Panc1 (cell line): Measurements from ENCODE around the gene UCN3. TPM values are rescaled to one million over a fixed set of nuclear protein-coding genes. Genes with fewer than 3 reads are reported as not detected.

Experiments
- ATAC-seq: fragments of 200-7000 bp; cut with Tn5 transposase; 2 replicates; pipeline ENCODE4 v1.9.1; 2020; ENCODE audit warnings: mild to moderate bottlenecking, moderate library complexity
- BruUV-seq: library from RNA; stranded (reverse); fragments of 400-500 nt; replicated peaks from 2 replicates; lab custom pipeline; 2021; lab: Mats Ljungman, UMichigan
- CTCF ChIA-PET: fragments of 300-600 bp; sonication (Branson Sonifier 250); formaldehyde crosslinking; loops from one replicate; lab custom pipeline; 2022; ENCODE audit warnings: antibody characterized with exemption; lab: Charles Lee
- POLR2A ChIA-PET: fragments of 300-600 bp; sonication (Branson Sonifier 250); formaldehyde crosslinking; loops from one replicate; lab custom pipeline; 2022; ENCODE audit warnings: antibody characterized with exemption; lab: Charles Lee
- DNase-seq: peaks from one replicate; pipeline ENCODE4 v3.0.0-alpha.2; 2010; ENCODE audit warnings: low read depth, low spot score
- H3K27ac ChIP-seq: 2 replicates; pipeline ENCODE4 v1.5.1; 2011; ENCODE audit warnings: mild to moderate bottlenecking, low read length, inconsistent platforms
- H3K27me3 ChIP-seq: fragments of 200-500 bp; sonication (Bioruptor generic); 2 replicates; pipeline ENCODE4 v1.6.0; 2014; ENCODE audit warnings: low read length, inconsistent platforms; ENCODE audit not compliant: control insufficient read depth, insufficient read depth
- H3K36me3 ChIP-seq: fragments of 200-500 bp; sonication (Bioruptor generic); 2 replicates; pipeline ENCODE4 v1.5.1; 2014; ENCODE audit warnings: inconsistent platforms, mild to moderate bottlenecking, low read length, moderate library complexity; ENCODE audit not compliant: control insufficient read depth, insufficient read depth
- H3K4me1 ChIP-seq: 2 replicates; pipeline ENCODE4 v1.5.1; 2011; ENCODE audit warnings: inconsistent platforms, mild to moderate bottlenecking, low read length, moderate library complexity; ENCODE audit not compliant: control insufficient read depth, insufficient read depth
- H3K4me3 ChIP-seq, 2 experiments: 2 replicates each; pipeline ENCODE4 v1.5.1; 2011 to 2012; ENCODE audit warnings: low read depth in 2 of 2, low read length in 2 of 2, mild to moderate bottlenecking in 2 of 2, inconsistent platforms in 1 of 2, moderate library complexity in 1 of 2
- H3K9me3 ChIP-seq: fragments of 200-500 bp; sonication (Bioruptor generic); 2 replicates; pipeline ENCODE4 v1.5.1; 2014; ENCODE audit warnings: low read depth, mild to moderate bottlenecking, inconsistent platforms, low read length, moderate library complexity; ENCODE audit not compliant: control insufficient read depth, insufficient read depth
- POLR2AphosphoS5 ChIP-seq: IDR thresholded peaks from 2 replicates; pipeline ENCODE4 v1.6.1; 2012; ENCODE audit warnings: mild to moderate bottlenecking, low read depth, low read length, moderate library complexity
- SIN3A ChIP-seq: IDR thresholded peaks from 2 replicates; pipeline ENCODE4 v1.6.1; 2012; ENCODE audit warnings: low read depth, mild to moderate bottlenecking, low read length, moderate library complexity, borderline replicate concordance; ENCODE audit not compliant: insufficient read depth
- TCF7L2 ChIP-seq: IDR thresholded peaks from 2 replicates; pipeline ENCODE4 v1.6.1; 2011; ENCODE audit warnings: mild to moderate bottlenecking, low read depth, low read length, inconsistent platforms
- in situ Hi-C: cut with HindIII; loops from 2 replicates; pipeline ENCODE4 v1.10.0; 2016; ENCODE audit warnings: low sequenced_read_pairs, low pct_unique_long_range_greater_than_20kb
- intact Hi-C: fragments of 100-400 bp; cut with micrococcal nuclease; formaldehyde crosslinking; loops from one replicate; pipeline ENCODE4 v1.10.0; 2022; ENCODE audit not compliant: unreplicated experiment
- total RNA-seq: library from RNA; stranded (reverse); gene quantifications from one replicate; pipeline ENCODE4 v1.2.1, GENCODE V29; 2021; ENCODE audit not compliant: unreplicated experiment
- TF ChIP-seq, protein P1 (sequence below), 2 experiments: IDR thresholded peaks; 2 replicates each; pipeline ENCODE4 v1.6.1; 2011 to 2012; ENCODE audit warnings: low read depth in 2 of 2, control low read depth in 1 of 2, low read length in 1 of 2, mild to moderate bottlenecking in 1 of 2, moderate library complexity in 1 of 2; ENCODE audit not compliant: insufficient read depth in 1 of 2
- TF ChIP-seq, protein P2 (sequence below): fragments of 450-650 bp; IDR thresholded peaks from 2 replicates; pipeline ENCODE4 v1.5.1; 2017; ENCODE audit warnings: mild to moderate bottlenecking

The UCN3 gene
- total RNA-seq, 1 experiment from 2014 or later, result not detected

DNA sequence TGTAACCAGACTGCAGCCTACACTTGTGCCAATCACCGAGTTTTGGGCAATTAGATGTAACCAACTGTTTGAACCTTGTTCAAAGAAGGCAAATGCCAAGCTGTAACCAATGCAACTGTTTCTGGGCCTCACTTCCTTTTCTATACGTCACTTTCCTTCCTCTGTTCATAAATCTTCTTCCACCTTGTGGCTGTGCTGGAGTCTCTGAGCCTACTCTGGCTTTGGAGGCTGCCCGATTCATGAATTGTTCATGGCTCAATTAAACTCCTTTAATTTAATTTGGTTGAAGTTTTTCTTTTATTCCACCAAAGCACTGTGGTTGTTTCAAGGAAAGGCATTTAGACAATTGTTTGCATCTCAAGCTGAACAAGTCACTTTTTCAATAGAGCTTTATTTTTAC lies 43.5 kb upstream of the UCN3 start:
- TF ChIP-seq SIN3A, result no peak
- TF ChIP-seq, protein P1, sequence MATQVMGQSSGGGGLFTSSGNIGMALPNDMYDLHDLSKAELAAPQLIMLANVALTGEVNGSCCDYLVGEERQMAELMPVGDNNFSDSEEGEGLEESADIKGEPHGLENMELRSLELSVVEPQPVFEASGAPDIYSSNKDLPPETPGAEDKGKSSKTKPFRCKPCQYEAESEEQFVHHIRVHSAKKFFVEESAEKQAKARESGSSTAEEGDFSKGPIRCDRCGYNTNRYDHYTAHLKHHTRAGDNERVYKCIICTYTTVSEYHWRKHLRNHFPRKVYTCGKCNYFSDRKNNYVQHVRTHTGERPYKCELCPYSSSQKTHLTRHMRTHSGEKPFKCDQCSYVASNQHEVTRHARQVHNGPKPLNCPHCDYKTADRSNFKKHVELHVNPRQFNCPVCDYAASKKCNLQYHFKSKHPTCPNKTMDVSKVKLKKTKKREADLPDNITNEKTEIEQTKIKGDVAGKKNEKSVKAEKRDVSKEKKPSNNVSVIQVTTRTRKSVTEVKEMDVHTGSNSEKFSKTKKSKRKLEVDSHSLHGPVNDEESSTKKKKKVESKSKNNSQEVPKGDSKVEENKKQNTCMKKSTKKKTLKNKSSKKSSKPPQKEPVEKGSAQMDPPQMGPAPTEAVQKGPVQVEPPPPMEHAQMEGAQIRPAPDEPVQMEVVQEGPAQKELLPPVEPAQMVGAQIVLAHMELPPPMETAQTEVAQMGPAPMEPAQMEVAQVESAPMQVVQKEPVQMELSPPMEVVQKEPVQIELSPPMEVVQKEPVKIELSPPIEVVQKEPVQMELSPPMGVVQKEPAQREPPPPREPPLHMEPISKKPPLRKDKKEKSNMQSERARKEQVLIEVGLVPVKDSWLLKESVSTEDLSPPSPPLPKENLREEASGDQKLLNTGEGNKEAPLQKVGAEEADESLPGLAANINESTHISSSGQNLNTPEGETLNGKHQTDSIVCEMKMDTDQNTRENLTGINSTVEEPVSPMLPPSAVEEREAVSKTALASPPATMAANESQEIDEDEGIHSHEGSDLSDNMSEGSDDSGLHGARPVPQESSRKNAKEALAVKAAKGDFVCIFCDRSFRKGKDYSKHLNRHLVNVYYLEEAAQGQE (IDR thresholded peaks at IDR 0.05; ENCODE audit: insufficient read depth in 1 of 2, low read depth in 2 of 2, low read length in 1 of 2), result no peak
- H3K9me3 ChIP-seq, result no peaks in the 10 kb centered on the region
- no peaks in the 10 kb centered on the region for H3K27me3 ChIP-seq
- no peak for ATAC-seq
- ChIA-PET CTCF (interaction anchor here (0.7 kb wide), 1 partner anchor 302 kb away, joined by 3 read pairs; no protein-coding TSS in a partner anchor), POLR2A (no interaction called here)
- H3K27ac ChIP-seq, result no peak overlapping the region
- no peak overlapping the region for H3K4me3 ChIP-seq
- H3K36me3 ChIP-seq, result no peaks in the 10 kb centered on the region
- in situ Hi-C loops, result no loop called here
- BruUV-seq, result no TSS peak
- intact Hi-C loops, result no loop called here
- no peak for DNase-seq
- no peaks in the 10 kb centered on the region for H3K4me1 ChIP-seq

DNA sequence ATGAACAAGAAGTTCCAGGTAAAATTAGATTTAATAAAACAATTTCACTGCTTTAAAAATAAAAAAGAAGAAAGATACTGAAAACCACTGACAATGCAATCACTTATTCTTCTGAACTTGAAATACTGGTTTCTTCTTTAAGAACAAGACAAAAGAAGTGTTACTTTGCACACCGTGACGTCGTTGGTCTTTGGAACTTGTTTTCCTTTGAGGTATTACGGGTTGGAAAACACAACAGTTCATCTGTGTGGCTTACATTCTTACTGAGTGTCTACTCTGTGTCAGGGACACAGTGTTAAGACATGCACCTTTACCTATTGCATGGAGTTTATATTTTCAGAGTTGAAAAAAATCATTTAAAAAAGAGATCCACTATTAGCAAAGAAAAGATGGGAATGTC lies 41.3 kb upstream of the UCN3 start:
- TF ChIP-seq, protein P2, sequence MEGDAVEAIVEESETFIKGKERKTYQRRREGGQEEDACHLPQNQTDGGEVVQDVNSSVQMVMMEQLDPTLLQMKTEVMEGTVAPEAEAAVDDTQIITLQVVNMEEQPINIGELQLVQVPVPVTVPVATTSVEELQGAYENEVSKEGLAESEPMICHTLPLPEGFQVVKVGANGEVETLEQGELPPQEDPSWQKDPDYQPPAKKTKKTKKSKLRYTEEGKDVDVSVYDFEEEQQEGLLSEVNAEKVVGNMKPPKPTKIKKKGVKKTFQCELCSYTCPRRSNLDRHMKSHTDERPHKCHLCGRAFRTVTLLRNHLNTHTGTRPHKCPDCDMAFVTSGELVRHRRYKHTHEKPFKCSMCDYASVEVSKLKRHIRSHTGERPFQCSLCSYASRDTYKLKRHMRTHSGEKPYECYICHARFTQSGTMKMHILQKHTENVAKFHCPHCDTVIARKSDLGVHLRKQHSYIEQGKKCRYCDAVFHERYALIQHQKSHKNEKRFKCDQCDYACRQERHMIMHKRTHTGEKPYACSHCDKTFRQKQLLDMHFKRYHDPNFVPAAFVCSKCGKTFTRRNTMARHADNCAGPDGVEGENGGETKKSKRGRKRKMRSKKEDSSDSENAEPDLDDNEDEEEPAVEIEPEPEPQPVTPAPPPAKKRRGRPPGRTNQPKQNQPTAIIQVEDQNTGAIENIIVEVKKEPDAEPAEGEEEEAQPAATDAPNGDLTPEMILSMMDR, result no peak
- TF ChIP-seq SIN3A (no peak), TCF7L2 (no peak), POLR2AphosphoS5 (no peak)
- TF ChIP-seq, protein P1 (IDR thresholded peaks at IDR 0.05; ENCODE audit: insufficient read depth in 1 of 2, low read depth in 2 of 2, low read length in 1 of 2), result no peak
- DNase-seq, result no peak
- no TSS peak for BruUV-seq

More for the DNA sequence above, 41.3 kb upstream of the UCN3 start:
- ATAC-seq, result no peak
- Histone ChIP-seq H3K4me1 (no peaks in the 10 kb centered on the region), H3K27me3 (no peaks in the 10 kb centered on the region; the same call in 1 of the 2 replicates), H3K9me3 (no peaks in the 10 kb centered on the region), H3K4me3 (no peak overlapping the region), H3K36me3 (no peaks in the 10 kb centered on the region), H3K27ac (no peak overlapping the region)
- intact Hi-C loops (no loop called here), in situ Hi-C loops (no loop called here)
- ChIA-PET CTCF (no interaction called here), POLR2A (no interaction called here)
